ENCODE measurements around the gene IMMP2L. TPM values are rescaled to one million over a fixed set of nuclear protein-coding genes. Genes with fewer than 3 reads are reported as not detected.
A peak's percentile ranks its signal among the peaks of the same experiment; 100 is the strongest.

IMMP2L gene
- total RNA-seq, 2 experiments from 2014 or later = 17.4 to 30.2 TPM

GRCh38 chr7:110645060-110645459 lies 917.2 kb downstream of the IMMP2L start:
- no peak for TF ChIP-seq CTCF (IDR thresholded peaks at IDR 0.05)
- POLR2A ChIA-PET = no interaction called here
- Mint-ChIP-seq H3K27ac (no peak overlapping the region), H3K4me1 (ENCODE audit: low read depth) (no peaks in the 10 kb centered on the region), H3K36me3 (ENCODE audit: low read depth) (no peaks in the 10 kb centered on the region), H3K4me3 (no peak overlapping the region), H3K27me3 (no peaks in the 10 kb centered on the region), H3K9me3 (no peaks in the 10 kb centered on the region)
- peak; percentile 53 for ATAC-seq
- CTCF ChIA-PET = no interaction called here
- DNase-seq = no peak
- intact Hi-C loops (cut with micrococcal nuclease) = no loop called here

DNA sequence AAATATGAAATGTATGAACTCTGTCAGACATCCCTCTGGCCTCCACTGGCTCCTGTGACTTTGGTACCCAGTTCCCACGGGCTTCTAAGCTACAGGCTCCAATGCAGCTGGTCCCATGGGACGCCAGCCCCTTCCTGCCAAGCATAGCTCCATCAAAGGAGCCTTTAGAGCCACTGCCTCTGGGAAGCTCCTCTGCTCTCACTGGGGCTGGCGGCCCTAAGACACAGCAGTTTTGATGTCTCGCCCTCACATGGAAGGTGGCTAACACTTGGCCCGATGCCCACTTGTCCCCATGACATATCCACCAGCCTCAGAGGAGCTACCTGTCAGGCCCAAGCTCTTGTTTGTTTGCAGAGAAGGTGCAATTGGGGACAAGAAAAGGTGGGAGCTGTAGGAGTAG lies 925.0 kb downstream of the IMMP2L start:
- no peaks in the 10 kb centered on the region for H3K4me1 Mint-ChIP-seq (ENCODE audit: low read depth)
- CTCF ChIA-PET = no interaction called here
- intact Hi-C loops (cut with micrococcal nuclease) = no loop called here

DNA sequence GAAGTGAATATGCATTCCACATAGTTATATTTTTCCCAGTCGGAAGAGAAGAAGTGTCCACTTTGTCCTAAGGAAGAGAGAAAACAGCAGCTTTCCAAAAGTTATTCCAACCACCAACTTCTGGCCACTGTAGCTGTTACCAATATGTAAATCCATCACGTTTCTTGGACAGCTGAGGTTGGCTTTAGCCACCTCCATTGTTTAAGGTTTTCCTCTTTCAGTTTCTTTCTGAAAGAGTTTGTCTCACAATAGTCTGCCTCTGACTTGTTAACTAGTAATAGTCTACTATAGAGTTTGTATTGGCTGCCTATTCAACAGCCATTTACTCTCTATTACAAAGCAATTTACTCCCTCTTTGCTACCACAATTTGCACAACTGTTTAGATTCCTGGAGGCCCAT lies 929.0 kb downstream of the IMMP2L start:
- intact Hi-C loops (cut with micrococcal nuclease) = no loop called here
- no peak for DNase-seq
- ChIA-PET POLR2A (no interaction called here), CTCF (no interaction called here)
- no peak for TF ChIP-seq CTCF (IDR thresholded peaks at IDR 0.05)
- Mint-ChIP-seq H3K27ac (no peak overlapping the region), H3K36me3 (ENCODE audit: low read depth) (peaks cover 1% of the 10 kb centered on the region), H3K4me1 (ENCODE audit: low read depth) (no peaks in the 10 kb centered on the region), H3K27me3 (no peaks in the 10 kb centered on the region), H3K4me3 (no peak overlapping the region), H3K9me3 (peaks cover 1% of the 10 kb centered on the region)
- no peak for ATAC-seq

More for the DNA sequence above, 925.0 kb downstream of the IMMP2L start:
- peaks cover 1% of the 10 kb centered on the region for H3K36me3 Mint-ChIP-seq (ENCODE audit: low read depth)
- no peak overlapping the region for H3K4me3 Mint-ChIP-seq
- ATAC-seq (no peak), DNase-seq (no peak)
- POLR2A ChIA-PET = no interaction called here
- H3K9me3 Mint-ChIP-seq = peaks cover 1% of the 10 kb centered on the region
- no peak overlapping the region for H3K27ac Mint-ChIP-seq
- no peaks in the 10 kb centered on the region for H3K27me3 Mint-ChIP-seq
- TF ChIP-seq CTCF (IDR thresholded peaks at IDR 0.05) = no peak

DNA sequence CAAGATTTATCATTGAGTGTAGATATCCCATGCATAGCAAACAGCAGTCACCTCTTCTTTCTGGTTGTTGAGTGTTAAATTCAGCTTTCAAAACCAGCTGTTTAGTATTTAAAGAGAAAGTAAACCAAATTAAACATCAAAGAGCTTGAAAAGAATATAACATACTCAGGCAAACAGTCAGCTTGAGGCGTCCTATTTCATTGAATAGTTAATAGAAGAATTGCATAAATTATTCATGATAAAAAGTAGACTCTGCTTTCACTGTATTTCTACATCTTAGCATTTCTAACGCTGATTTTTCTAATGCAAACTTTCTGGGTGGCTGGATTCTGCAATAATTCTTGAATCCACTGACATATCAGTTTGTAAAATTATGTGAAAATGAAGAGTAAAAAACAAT lies 935.9 kb downstream of the IMMP2L start:
- ChIA-PET POLR2A (no interaction called here), CTCF (interaction anchor here (1.1 to 2.2 kb wide), 3 partner anchors 13 to 472 kb away, joined by 3 to 5 read pairs (median 4); no protein-coding TSS in a partner anchor)
- no peaks in the 10 kb centered on the region for H3K4me1 Mint-ChIP-seq (ENCODE audit: low read depth)
- H3K9me3 Mint-ChIP-seq = no peaks in the 10 kb centered on the region
- DNase-seq (no peak), ATAC-seq (no peak)
- no peaks in the 10 kb centered on the region for H3K36me3 Mint-ChIP-seq (ENCODE audit: low read depth)
- intact Hi-C loops (cut with micrococcal nuclease) = no loop called here
- H3K27ac Mint-ChIP-seq = no peak overlapping the region
- H3K27me3 Mint-ChIP-seq = no peaks in the 10 kb centered on the region
- no peak overlapping the region for H3K4me3 Mint-ChIP-seq
- TF ChIP-seq CTCF (IDR thresholded peaks at IDR 0.05) = no peak

DNA sequence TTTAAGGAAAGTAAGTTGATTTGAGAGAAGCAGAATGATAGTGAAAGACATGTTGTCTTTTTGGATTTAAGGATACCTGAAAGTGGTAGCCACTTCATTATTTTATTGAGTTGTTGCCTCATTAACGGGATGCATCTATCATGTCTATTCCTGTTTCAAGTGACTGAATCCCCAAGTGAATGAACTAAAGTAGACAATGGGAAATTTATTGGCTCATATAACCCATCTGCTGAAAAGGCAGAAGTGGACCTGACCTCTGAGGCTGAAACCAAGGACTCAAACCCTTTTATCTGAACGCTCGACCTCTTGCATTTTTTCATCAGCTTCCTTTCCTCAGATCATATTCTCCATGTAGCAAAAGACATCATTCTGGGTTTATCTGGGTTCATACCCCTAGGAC lies 937.0 kb downstream of the IMMP2L start:
- ATAC-seq (no peak), DNase-seq (no peak)
- POLR2A ChIA-PET = no interaction called here
- intact Hi-C loops (cut with micrococcal nuclease) = no loop called here
- CTCF ChIA-PET = no interaction called here
- H3K4me3 Mint-ChIP-seq = no peak overlapping the region
- no peak overlapping the region for H3K27ac Mint-ChIP-seq
- no peaks in the 10 kb centered on the region for H3K4me1 Mint-ChIP-seq (ENCODE audit: low read depth)
- no peak for TF ChIP-seq CTCF (IDR thresholded peaks at IDR 0.05)
- H3K36me3 Mint-ChIP-seq (ENCODE audit: low read depth) = no peaks in the 10 kb centered on the region
- no peaks in the 10 kb centered on the region for H3K9me3 Mint-ChIP-seq
- no peaks in the 10 kb centered on the region for H3K27me3 Mint-ChIP-seq

All from activated CD8-positive, alpha-beta T cell treated with anti-CD3 and anti-CD28 coated beads for 36 hours (primary cell).